Adrenal gland (tissue), 5 donors: ENCODE measurements around the gene TLK1.

ENCODE experiments used
- POLR2A ChIP-seq, 2 donors: fragments of 450-650 bp; IDR thresholded peaks; one replicate each; pipeline ENCODE4 v1.6.1; 2017; ENCODE audit warnings: antibody characterized with exemption in 2 of 2, mild to moderate bottlenecking in 2 of 2, moderate library complexity in 1 of 2
- TF ChIP-seq, protein P1 (sequence below), 6 experiments: fragments of 450-650 bp in 4 of 6; fragments of 200-600 bp in 2 of 6; sonication (generic) in 1 of 6; IDR thresholded peaks; 1 replicate in 5 of 6; 2 replicates in 1 of 6; pipeline versions ENCODE4 v1.5.1 to v1.8.0; 2016 to 2021; ENCODE audit warnings: antibody characterized with exemption in 6 of 6, mild to moderate bottlenecking in 2 of 6, moderate library complexity in 1 of 6
- donor health status: DM: no; HTN: no; CAD: no.

DNA sequence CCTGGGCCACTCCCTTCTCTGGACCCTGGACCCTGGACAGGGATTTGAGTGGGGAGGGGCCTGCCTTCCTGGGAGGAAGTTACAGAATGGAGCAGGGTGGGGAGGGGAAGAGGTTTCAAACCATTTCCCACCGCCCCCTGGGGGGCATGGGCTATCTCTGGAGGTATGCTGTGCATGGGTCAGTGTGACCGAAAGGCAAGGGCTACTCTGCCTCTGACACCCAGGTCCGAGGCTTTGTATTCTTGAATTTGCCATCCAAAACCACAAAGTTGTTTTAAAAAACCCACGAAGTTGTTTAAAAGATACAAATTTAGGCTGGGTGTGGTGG, 184.8 kb downstream of the TLK1 start:
- TF ChIP-seq, protein P1, sequence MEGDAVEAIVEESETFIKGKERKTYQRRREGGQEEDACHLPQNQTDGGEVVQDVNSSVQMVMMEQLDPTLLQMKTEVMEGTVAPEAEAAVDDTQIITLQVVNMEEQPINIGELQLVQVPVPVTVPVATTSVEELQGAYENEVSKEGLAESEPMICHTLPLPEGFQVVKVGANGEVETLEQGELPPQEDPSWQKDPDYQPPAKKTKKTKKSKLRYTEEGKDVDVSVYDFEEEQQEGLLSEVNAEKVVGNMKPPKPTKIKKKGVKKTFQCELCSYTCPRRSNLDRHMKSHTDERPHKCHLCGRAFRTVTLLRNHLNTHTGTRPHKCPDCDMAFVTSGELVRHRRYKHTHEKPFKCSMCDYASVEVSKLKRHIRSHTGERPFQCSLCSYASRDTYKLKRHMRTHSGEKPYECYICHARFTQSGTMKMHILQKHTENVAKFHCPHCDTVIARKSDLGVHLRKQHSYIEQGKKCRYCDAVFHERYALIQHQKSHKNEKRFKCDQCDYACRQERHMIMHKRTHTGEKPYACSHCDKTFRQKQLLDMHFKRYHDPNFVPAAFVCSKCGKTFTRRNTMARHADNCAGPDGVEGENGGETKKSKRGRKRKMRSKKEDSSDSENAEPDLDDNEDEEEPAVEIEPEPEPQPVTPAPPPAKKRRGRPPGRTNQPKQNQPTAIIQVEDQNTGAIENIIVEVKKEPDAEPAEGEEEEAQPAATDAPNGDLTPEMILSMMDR (IDR thresholded peaks at IDR 0.05), result no peak
- no peak for TF ChIP-seq POLR2A (IDR thresholded peaks at IDR 0.05)
